ENCODE results near the gene MTARC1.

Gene MTARC1

DNA sequence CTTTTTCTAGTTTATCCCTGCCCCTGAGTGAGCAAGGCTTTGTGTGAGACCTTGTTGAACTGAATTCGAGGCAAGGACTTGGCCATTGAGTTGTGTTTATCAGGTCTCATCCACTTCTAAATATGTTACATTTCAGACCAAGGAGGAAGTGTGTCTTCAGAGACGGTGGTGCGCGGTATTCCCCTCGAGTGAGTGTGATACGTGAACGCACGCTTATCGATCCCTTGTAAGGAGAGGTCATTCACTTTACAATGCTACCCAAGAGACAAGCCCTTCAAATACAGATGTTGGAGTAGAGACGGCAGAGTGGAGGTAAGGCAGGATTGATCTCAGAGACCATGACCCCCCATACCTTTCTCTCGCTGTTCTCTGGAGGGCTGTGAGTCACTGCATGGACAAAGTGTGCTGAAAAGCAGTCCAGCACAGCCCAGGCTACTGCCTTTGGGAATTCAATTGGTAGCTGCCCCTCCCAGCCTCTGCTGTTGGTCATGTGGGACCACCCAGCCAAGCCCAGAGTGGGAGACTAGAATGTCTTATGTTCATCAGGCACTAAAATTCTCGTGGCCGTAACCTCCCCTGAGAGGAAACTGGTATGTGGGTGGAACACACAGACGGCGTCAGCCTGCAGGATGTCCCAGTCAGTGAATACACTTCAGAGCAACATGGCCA lies 16.3 kb upstream of the MTARC1 start:
- Histone ChIP-seq H3K79me2 (ENCODE audit: control insufficient read depth, insufficient read depth, low read length, poor library complexity) (no peaks in the 10 kb centered on the region), H3K36me3 (ENCODE audit: control insufficient read depth in 1 of 2, insufficient read depth in 2 of 2, low read length in 2 of 2) (no peaks in the 10 kb centered on the region), H4K8ac (ENCODE audit: low read depth, low read length) (no peak overlapping the region), H2BK12ac (ENCODE audit: low read length) (peak overlapping the region; percentile 63), H3K27ac (ENCODE audit: low read depth, low read length) (no peak overlapping the region), H2BK5ac (ENCODE audit: low read depth, low read length, poor library complexity) (no peak overlapping the region), H2AK5ac (ENCODE audit: low read length) (no peak overlapping the region), H4K12ac (ENCODE audit: low read depth, low read length) (no peak overlapping the region), H3K14ac (ENCODE audit: low read length) (no peak overlapping the region), H3K79me1 (ENCODE audit: low read length) (no peaks in the 10 kb centered on the region), H3K4me2 (ENCODE audit: low read length) (no peak overlapping the region), H4K91ac (ENCODE audit: low read depth, low read length) (peak overlapping the region; percentile 19), H3K27me3 (ENCODE audit: insufficient read depth, low read length) (no peaks in the 10 kb centered on the region), H3K9me3 (ENCODE audit: insufficient read depth, low read depth, low read length) (no peaks in the 10 kb centered on the region), H3K18ac (ENCODE audit: low read length) (no peak overlapping the region), H3K23ac (ENCODE audit: low read length) (no peak overlapping the region), H2AFZ (ENCODE audit: insufficient read depth, low read length, poor library complexity) (no peak overlapping the region), H3K4ac (ENCODE audit: low read depth, low read length) (no peak overlapping the region), H2BK120ac (ENCODE audit: insufficient read depth, low read length, poor library complexity) (no peak overlapping the region), H3K4me3 (ENCODE audit: low read depth, low read length) (no peak overlapping the region), H3K9ac (ENCODE audit: low read length) (no peak overlapping the region), H3K4me1 (ENCODE audit: control insufficient read depth in 1 of 2, insufficient read depth in 2 of 2, low read length in 2 of 2) (peaks cover 0 to 9% of the 10 kb centered on the region in 2 experiments)
- DNase-seq = peak in 1 of 2 donors; percentile 9
- WGBS (ENCODE audit: extremely low coverage, insufficient coverage, insufficient read length) = no CpG with 5 or more reads among the region's 15 CpGs

- no peaks in the 10 kb centered on the region for H3K79me1 ChIP-seq (ENCODE audit: low read length)
- no peaks in the 10 kb centered on the region for H3K36me3 ChIP-seq (ENCODE audit: control insufficient read depth in 1 of 2, insufficient read depth in 2 of 2, low read length in 2 of 2)
- no peak for DNase-seq
- no peak overlapping the region for H3K4ac ChIP-seq (ENCODE audit: low read depth, low read length)
- H3K4me3 ChIP-seq (ENCODE audit: low read depth, low read length) = no peak overlapping the region
- H4K91ac ChIP-seq (ENCODE audit: low read depth, low read length) = no peak overlapping the region
- H3K4me2 ChIP-seq (ENCODE audit: low read length) = no peak overlapping the region
- no peak overlapping the region for H4K8ac ChIP-seq (ENCODE audit: low read depth, low read length)
- no peak overlapping the region for H3K27ac ChIP-seq (ENCODE audit: low read depth, low read length)
- no peaks in the 10 kb centered on the region for H3K9me3 ChIP-seq (ENCODE audit: insufficient read depth, low read depth, low read length)
- H3K14ac ChIP-seq (ENCODE audit: low read length) = no peak overlapping the region
- peaks cover 0 to 9% of the 10 kb centered on the region in 2 experiments for H3K4me1 ChIP-seq (ENCODE audit: control insufficient read depth in 1 of 2, insufficient read depth in 2 of 2, low read length in 2 of 2)
- H3K9ac ChIP-seq (ENCODE audit: low read length) = no peak overlapping the region
- H3K79me2 ChIP-seq (ENCODE audit: control insufficient read depth, insufficient read depth, low read length, poor library complexity) = no peaks in the 10 kb centered on the region
- H3K27me3 ChIP-seq (ENCODE audit: insufficient read depth, low read length) = no peaks in the 10 kb centered on the region
- no peak overlapping the region for H2BK5ac ChIP-seq (ENCODE audit: low read depth, low read length, poor library complexity)
- no peak overlapping the region for H4K12ac ChIP-seq (ENCODE audit: low read depth, low read length)
- no peak overlapping the region for H2BK12ac ChIP-seq (ENCODE audit: low read length)
- WGBS (ENCODE audit: extremely low coverage, insufficient coverage, insufficient read length) = no CpG with 5 or more reads among the region's 4 CpGs
- no peak overlapping the region for H2AK5ac ChIP-seq (ENCODE audit: low read length)
- no peak overlapping the region for H3K18ac ChIP-seq (ENCODE audit: low read length)
- no peak overlapping the region for H2AFZ ChIP-seq (ENCODE audit: insufficient read depth, low read length, poor library complexity)
- no peak overlapping the region for H2BK120ac ChIP-seq (ENCODE audit: insufficient read depth, low read length, poor library complexity)
- no peak overlapping the region for H3K23ac ChIP-seq (ENCODE audit: low read length)
Observed at GRCh38 chr1:220772846-220773245, 13.9 kb upstream of the MTARC1 start.

DNA sequence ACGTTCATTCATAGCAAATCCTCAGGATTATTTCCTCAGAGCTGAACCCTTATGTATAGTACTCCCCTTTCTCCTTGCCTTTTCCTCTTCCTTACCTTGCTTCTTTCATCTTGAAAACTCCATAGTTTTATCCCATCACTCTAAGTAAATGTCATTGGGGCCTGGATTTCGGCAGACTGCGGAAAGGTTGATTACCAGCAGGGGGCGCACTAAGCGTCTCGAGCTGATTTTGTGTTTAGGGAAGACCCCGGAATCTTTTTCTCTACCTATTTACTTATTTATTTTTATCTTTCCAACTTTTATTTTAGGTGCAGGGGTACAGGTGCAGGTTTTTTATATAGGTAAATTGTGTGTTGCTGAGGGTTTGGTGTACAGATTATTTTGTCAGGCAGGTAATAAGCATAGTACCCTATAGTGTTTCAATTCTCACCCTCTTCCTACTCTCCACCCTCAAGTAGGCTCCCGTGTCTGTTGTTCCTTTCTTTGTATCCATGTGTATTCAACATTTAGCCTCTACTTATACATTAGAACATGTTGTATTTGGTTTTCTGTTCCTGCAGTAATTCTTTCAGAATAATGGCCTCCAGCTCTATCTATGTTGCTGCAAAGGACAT lies 11.4 kb upstream of the MTARC1 start:
- no peak overlapping the region for H2BK12ac ChIP-seq (ENCODE audit: low read length)
- H2BK120ac ChIP-seq (ENCODE audit: insufficient read depth, low read length, poor library complexity) = no peak overlapping the region
- no CpG with 5 or more reads among the region's 8 CpGs for WGBS (ENCODE audit: extremely low coverage, insufficient coverage, insufficient read length)
- no peak overlapping the region for H2AK5ac ChIP-seq (ENCODE audit: low read length)
- H3K23ac ChIP-seq (ENCODE audit: low read length) = no peak overlapping the region
- no peaks in the 10 kb centered on the region for H3K36me3 ChIP-seq (ENCODE audit: control insufficient read depth in 1 of 2, insufficient read depth in 2 of 2, low read length in 2 of 2)
- no peaks in the 10 kb centered on the region for H3K9me3 ChIP-seq (ENCODE audit: insufficient read depth, low read depth, low read length)
- no peak overlapping the region for H3K9ac ChIP-seq (ENCODE audit: low read length)
- no peak overlapping the region for H3K27ac ChIP-seq (ENCODE audit: low read depth, low read length)
- no peak overlapping the region for H2AFZ ChIP-seq (ENCODE audit: insufficient read depth, low read length, poor library complexity)
- no peak overlapping the region for H3K4me2 ChIP-seq (ENCODE audit: low read length)
- H2BK5ac ChIP-seq (ENCODE audit: low read depth, low read length, poor library complexity) = no peak overlapping the region
- H3K4me1 ChIP-seq (ENCODE audit: control insufficient read depth in 1 of 2, insufficient read depth in 2 of 2, low read length in 2 of 2) = peaks cover 0 to 4% of the 10 kb centered on the region in 2 experiments
- no peaks in the 10 kb centered on the region for H3K27me3 ChIP-seq (ENCODE audit: insufficient read depth, low read length)
- DNase-seq = peak in 1 of 2 donors; percentile 74
- H4K8ac ChIP-seq (ENCODE audit: low read depth, low read length) = no peak overlapping the region
- H3K18ac ChIP-seq (ENCODE audit: low read length) = no peak overlapping the region
- H3K4ac ChIP-seq (ENCODE audit: low read depth, low read length) = no peak overlapping the region
- no peaks in the 10 kb centered on the region for H3K79me1 ChIP-seq (ENCODE audit: low read length)
- H3K14ac ChIP-seq (ENCODE audit: low read length) = no peak overlapping the region
- H4K12ac ChIP-seq (ENCODE audit: low read depth, low read length) = no peak overlapping the region
- H3K79me2 ChIP-seq (ENCODE audit: control insufficient read depth, insufficient read depth, low read length, poor library complexity) = no peaks in the 10 kb centered on the region
- no peak overlapping the region for H3K4me3 ChIP-seq (ENCODE audit: low read depth, low read length)
- no peak overlapping the region for H4K91ac ChIP-seq (ENCODE audit: low read depth, low read length)

DNA sequence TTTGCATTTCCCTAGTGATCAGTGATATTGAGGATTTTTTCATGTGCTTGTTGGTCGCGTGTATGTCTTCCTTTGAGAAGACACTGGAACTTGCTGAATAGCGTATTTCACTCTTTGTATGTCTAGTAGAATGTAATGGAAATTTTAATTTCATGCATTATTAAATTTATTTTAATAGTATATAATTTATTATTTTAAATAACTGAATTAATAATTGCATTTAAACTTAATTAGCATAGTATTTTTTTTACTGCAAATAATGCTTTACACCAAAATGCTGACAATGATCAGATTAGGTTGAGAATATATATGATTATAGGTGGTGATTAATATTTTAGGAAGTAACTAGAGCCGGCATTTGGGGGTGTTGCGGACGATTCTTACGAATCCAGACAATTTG lies 10.5 kb upstream of the MTARC1 start:
- Histone ChIP-seq H4K12ac (ENCODE audit: low read depth, low read length) (no peak overlapping the region), H3K4me1 (ENCODE audit: control insufficient read depth in 1 of 2, insufficient read depth in 2 of 2, low read length in 2 of 2) (no peaks in the 10 kb centered on the region), H3K79me2 (ENCODE audit: control insufficient read depth, insufficient read depth, low read length, poor library complexity) (no peaks in the 10 kb centered on the region), H2BK12ac (ENCODE audit: low read length) (no peak overlapping the region), H3K23ac (ENCODE audit: low read length) (no peak overlapping the region), H3K79me1 (ENCODE audit: low read length) (no peaks in the 10 kb centered on the region), H3K9ac (ENCODE audit: low read length) (no peak overlapping the region), H3K27me3 (ENCODE audit: insufficient read depth, low read length) (no peaks in the 10 kb centered on the region), H3K4ac (ENCODE audit: low read depth, low read length) (no peak overlapping the region), H2AK5ac (ENCODE audit: low read length) (no peak overlapping the region), H3K4me3 (ENCODE audit: low read depth, low read length) (no peak overlapping the region), H4K8ac (ENCODE audit: low read depth, low read length) (no peak overlapping the region), H4K91ac (ENCODE audit: low read depth, low read length) (no peak overlapping the region), H2BK5ac (ENCODE audit: low read depth, low read length, poor library complexity) (no peak overlapping the region), H3K14ac (ENCODE audit: low read length) (no peak overlapping the region), H2AFZ (ENCODE audit: insufficient read depth, low read length, poor library complexity) (no peak overlapping the region), H3K27ac (ENCODE audit: low read depth, low read length) (no peak overlapping the region), H3K18ac (ENCODE audit: low read length) (no peak overlapping the region), H2BK120ac (ENCODE audit: insufficient read depth, low read length, poor library complexity) (no peak overlapping the region), H3K9me3 (ENCODE audit: insufficient read depth, low read depth, low read length) (no peaks in the 10 kb centered on the region), H3K36me3 (ENCODE audit: control insufficient read depth in 1 of 2, insufficient read depth in 2 of 2, low read length in 2 of 2) (no peaks in the 10 kb centered on the region), H3K4me2 (ENCODE audit: low read length) (no peak overlapping the region)
- WGBS (ENCODE audit: extremely low coverage, insufficient coverage, insufficient read length) = no CpG with 5 or more reads among the region's 7 CpGs
- DNase-seq = no peak

All from trophoblast cell (in vitro differentiated cells and primary cell).